Activated B cell treated with CpG ODN at 0.5 μM for 24 hours (primary cell): Measurements from ENCODE around the gene C3orf85. TPM values are rescaled to one million over a fixed set of nuclear protein-coding genes. Genes with fewer than 3 reads are reported as not detected.

ENCODE experiments used
- ATAC-seq: fragments of 200-7000 bp; cut with Tn5 transposase; one replicate; pipeline ENCODE4 v1.10.0; 2021; ENCODE audit warnings: low read depth, mild to moderate bottlenecking, moderate library complexity
- CTCF ChIA-PET: fragments of 350-600 bp; sonication (Branson Sonifier 250); formaldehyde crosslinking; loops from one replicate; lab custom pipeline; 2021; ENCODE audit warnings: antibody characterized with exemption; lab: Charles Lee
- POLR2A ChIA-PET: fragments of 350-600 bp; sonication (Branson Sonifier 250); formaldehyde crosslinking; loops from one replicate; lab custom pipeline; 2021; ENCODE audit warnings: antibody characterized with exemption; lab: Charles Lee
- DNase-seq: peaks from one replicate; pipeline ENCODE4 v3.0.0; 2022
- H3K27ac Mint-ChIP-seq: one replicate; pipeline ENCODE4 v1.8.0; 2020; ENCODE audit warnings: mixed read lengths
- H3K27me3 Mint-ChIP-seq: one replicate; pipeline ENCODE4 v1.8.0; 2021; ENCODE audit warnings: mixed read lengths
- H3K36me3 Mint-ChIP-seq: one replicate; pipeline ENCODE4 v1.8.0; 2021; ENCODE audit warnings: low read depth, mixed read lengths
- H3K4me1 Mint-ChIP-seq: one replicate; pipeline ENCODE4 v1.8.0; 2021; ENCODE audit warnings: mixed read lengths
- H3K4me3 Mint-ChIP-seq: one replicate; pipeline ENCODE4 v1.8.0; 2020; ENCODE audit warnings: mild to moderate bottlenecking, mixed read lengths
- H3K9me3 Mint-ChIP-seq: one replicate; pipeline ENCODE4 v1.8.0; 2020; ENCODE audit warnings: mixed read lengths
- CTCF ChIP-seq: fragments of 200-600 bp; IDR thresholded peaks from one replicate; pipeline ENCODE4 v1.8.0; 2022; ENCODE audit warnings: antibody characterized with exemption, mild to moderate bottlenecking
- intact Hi-C: fragments of 100-400 bp; cut with micrococcal nuclease; formaldehyde crosslinking; loops from one replicate; pipeline ENCODE4 v1.15.1; 2024
- total RNA-seq: library from RNA; stranded (reverse); gene quantifications from 2 replicates; pipeline ENCODE4 v1.2.3, GENCODE V29; 2022

Gene C3orf85
- total RNA-seq, 1 donor from 2014 or later: not detected

DNA sequence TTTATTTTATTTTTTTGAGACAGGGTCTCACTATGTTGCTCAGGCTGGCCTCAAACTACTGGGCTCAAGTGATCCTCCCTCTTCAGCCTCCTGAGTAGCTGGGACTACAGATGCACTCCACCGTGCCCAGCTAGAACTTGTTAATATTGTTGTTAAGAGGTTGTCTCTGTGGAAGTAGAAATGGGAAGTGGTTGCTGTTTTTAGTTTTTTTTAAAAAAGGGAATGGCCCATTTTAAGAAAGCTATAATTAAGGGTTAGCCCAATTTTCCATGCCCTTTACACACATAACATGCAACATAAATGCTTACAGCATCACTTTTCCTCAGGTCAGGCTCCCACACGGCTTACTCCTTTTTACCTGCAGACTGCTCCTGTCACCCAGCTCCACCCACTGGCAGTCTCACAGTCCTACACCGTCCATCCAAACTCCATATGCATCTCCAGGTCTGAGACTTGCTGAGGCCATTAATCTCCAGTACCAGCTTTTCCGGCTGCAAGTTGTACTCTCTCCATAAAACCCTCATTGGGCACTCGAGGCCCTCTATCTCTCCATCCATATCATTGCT, 38.4 kb upstream of the C3orf85 start:
- POLR2A ChIA-PET: no interaction called here
- H3K4me3 Mint-ChIP-seq: no peak overlapping the region
- no peak overlapping the region for H3K27ac Mint-ChIP-seq
- ATAC-seq (no peak), DNase-seq (no peak)
- intact Hi-C loops: no loop called here
- no peaks in the 10 kb centered on the region for H3K4me1 Mint-ChIP-seq
- no peak for TF ChIP-seq CTCF
- CTCF ChIA-PET: no interaction called here
- no peaks in the 10 kb centered on the region for H3K9me3 Mint-ChIP-seq
- H3K36me3 Mint-ChIP-seq: no peaks in the 10 kb centered on the region
- H3K27me3 Mint-ChIP-seq: peaks cover 3% of the 10 kb centered on the region

DNA sequence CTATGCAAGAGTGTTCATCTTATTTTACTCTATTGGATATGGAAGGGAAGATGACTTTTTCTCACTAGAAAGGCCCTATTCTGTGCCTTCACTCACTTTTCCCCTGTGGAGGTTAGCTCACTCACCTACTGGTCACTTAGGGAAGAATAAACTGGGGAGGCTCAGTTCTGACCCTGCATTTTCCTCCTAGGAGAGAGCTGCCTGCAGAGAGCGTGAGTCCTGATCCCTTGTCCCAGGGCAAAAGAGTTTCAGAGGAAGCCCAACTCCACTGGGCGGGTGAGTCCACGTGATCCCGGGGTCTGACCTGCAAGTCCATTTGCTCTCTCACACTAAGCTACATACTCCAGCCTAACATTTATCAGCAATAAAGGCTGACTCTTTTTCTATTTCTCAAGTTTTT, 26.9 kb upstream of the C3orf85 start:
- CTCF ChIA-PET: no interaction called here

GRCh38 chr3:109112946-109113760, 23.4 kb upstream of the C3orf85 start:
- POLR2A ChIA-PET: no interaction called here
- CTCF ChIA-PET: no interaction called here

More for the DNA sequence above, 26.9 kb upstream of the C3orf85 start:
- no peaks in the 10 kb centered on the region for H3K27me3 Mint-ChIP-seq
- H3K9me3 Mint-ChIP-seq: no peaks in the 10 kb centered on the region
- intact Hi-C loops: no loop called here
- H3K4me3 Mint-ChIP-seq: no peak overlapping the region
- H3K4me1 Mint-ChIP-seq: no peaks in the 10 kb centered on the region
- POLR2A ChIA-PET: no interaction called here
- no peak for ATAC-seq
- no peaks in the 10 kb centered on the region for H3K36me3 Mint-ChIP-seq
- TF ChIP-seq CTCF: no peak
- no peak for DNase-seq
- no peak overlapping the region for H3K27ac Mint-ChIP-seq

GRCh38 chr3:109114746-109115145, 21.8 kb upstream of the C3orf85 start:
- Mint-ChIP-seq H3K4me1 (no peaks in the 10 kb centered on the region), H3K36me3 (no peaks in the 10 kb centered on the region), H3K4me3 (no peak overlapping the region), H3K27me3 (no peaks in the 10 kb centered on the region), H3K27ac (no peak overlapping the region), H3K9me3 (no peaks in the 10 kb centered on the region)
- intact Hi-C loops: no loop called here
- POLR2A ChIA-PET: no interaction called here
- ATAC-seq (no peak), DNase-seq (no peak)
- CTCF ChIA-PET: no interaction called here
- TF ChIP-seq CTCF: no peak

More at GRCh38 chr3:109112946-109113760, 23.4 kb upstream of the C3orf85 start:
- no peaks in the 10 kb centered on the region for H3K27me3 Mint-ChIP-seq
- ATAC-seq: no peak
- no peaks in the 10 kb centered on the region for H3K9me3 Mint-ChIP-seq
- no peak for TF ChIP-seq CTCF
- H3K4me1 Mint-ChIP-seq: no peaks in the 10 kb centered on the region
- no peak for DNase-seq
- H3K4me3 Mint-ChIP-seq: no peak overlapping the region
- no peak overlapping the region for H3K27ac Mint-ChIP-seq
- H3K36me3 Mint-ChIP-seq: no peaks in the 10 kb centered on the region
- intact Hi-C loops: no loop called here

DNA sequence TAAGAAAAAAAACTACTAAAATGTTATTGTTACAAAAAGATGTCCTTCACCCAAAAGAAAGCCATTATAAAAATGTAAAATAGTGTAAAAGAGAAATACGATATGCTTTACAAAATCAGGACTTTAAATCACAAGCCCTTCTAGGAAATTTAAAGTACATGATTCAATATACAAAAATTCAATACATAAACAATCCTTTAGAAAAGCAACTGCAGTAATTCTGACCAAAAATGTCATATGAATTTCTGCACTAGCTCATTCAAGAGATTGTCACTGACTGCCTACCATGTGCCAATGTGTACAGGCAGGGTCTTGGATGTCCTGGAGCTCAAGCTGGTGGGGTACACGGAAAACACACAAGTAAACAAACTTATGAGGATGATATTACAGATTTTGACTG, 21.1 kb upstream of the C3orf85 start:
- Mint-ChIP-seq H3K27ac (no peak overlapping the region), H3K4me1 (no peaks in the 10 kb centered on the region), H3K27me3 (no peaks in the 10 kb centered on the region), H3K4me3 (no peak overlapping the region), H3K36me3 (no peaks in the 10 kb centered on the region), H3K9me3 (no peaks in the 10 kb centered on the region)
- ATAC-seq (no peak), DNase-seq (no peak)
- ChIA-PET CTCF (no interaction called here), POLR2A (no interaction called here)
- no peak for TF ChIP-seq CTCF
- intact Hi-C loops: no loop called here
